Uterus (tissue), 4 donors: ENCODE results near the gene CC2D2A. TPM values are rescaled to one million over a fixed set of nuclear protein-coding genes. Genes with fewer than 3 reads are reported as not detected.

Source experiments
- DNase-seq, 2 donors: peaks; one replicate each; pipeline ENCODE4 v3.0.0-alpha.2; 2019 to 2020
- H3K27ac ChIP-seq, 2 donors: fragments of 200-600 bp; sonication (generic); 1 replicate in 1 of 2; 2 replicates in 1 of 2; pipeline ENCODE4 v1.5.1; 2016 to 2018
- H3K27me3 ChIP-seq, 2 donors: fragments of 200-600 bp; sonication (generic); one replicate each; pipeline ENCODE4 v1.5.1; 2018 to 2019; ENCODE audit warnings: control low read depth in 1 of 2
- H3K36me3 ChIP-seq, 2 donors: fragments of 200-600 bp; sonication (generic); one replicate each; pipeline ENCODE4 v1.5.1; 2019; ENCODE audit warnings: control low read depth in 1 of 2
- H3K4me1 ChIP-seq, 2 donors: fragments of 200-600 bp; sonication (generic); one replicate each; pipeline ENCODE4 v1.5.1; 2018 to 2019; ENCODE audit warnings: control low read depth in 1 of 2
- H3K4me3 ChIP-seq, 2 donors: fragments of 200-600 bp; sonication (generic); 1 replicate in 1 of 2; 2 replicates in 1 of 2; pipeline ENCODE4 v1.5.1; 2018 to 2019; ENCODE audit warnings: mild to moderate bottlenecking in 1 of 2
- H3K9me3 ChIP-seq, 2 donors: fragments of 200-600 bp; sonication (generic); one replicate each; pipeline ENCODE4 v1.5.1; 2019; ENCODE audit warnings: control low read depth in 1 of 2
- CTCF ChIP-seq, 4 experiments: fragments of 200-600 bp in 2 of 4; fragments of 450-650 bp in 2 of 4; sonication (generic) in 2 of 4; IDR thresholded peaks; one replicate each; pipeline ENCODE4 v1.5.1; 2016 to 2019; ENCODE audit warnings: antibody characterized with exemption in 4 of 4, mild to moderate bottlenecking in 2 of 4, moderate library complexity in 1 of 4
- POLR2A ChIP-seq, 2 donors: fragments of 450-650 bp; IDR thresholded peaks; one replicate each; pipeline ENCODE4 v1.6.1; 2016; ENCODE audit warnings: antibody characterized with exemption in 2 of 2, mild to moderate bottlenecking in 1 of 2, moderate library complexity in 1 of 2
- intact Hi-C: fragments of 100-400 bp; cut with DNase I; formaldehyde crosslinking; loops from one replicate; pipeline ENCODE4 v1.15.1; 2023; ENCODE audit warnings: low total_unique reads
- total RNA-seq, 4 donors: library from RNA; depleted of rRNA in 3 of 4; stranded (reverse); fragments of >200 nt in 3 of 4; gene quantifications; one replicate each; pipeline versions ENCODE4 v1.1.0 to v1.2.4, GENCODE V29; 2014 to 2023
- donor health status: DM: yes; HTN: yes; CAD: no.

The CC2D2A gene
- total RNA-seq, 4 donors from 2014 or later: 16.8 to 54.4 (median 33.9) TPM

GRCh38 chr4:15544248-15544729 is 74.6 kb downstream of the CC2D2A start:
- intact Hi-C loops: no loop called here
- no peaks in the 10 kb centered on the region for H3K9me3 ChIP-seq
- H3K4me3 ChIP-seq: no peak overlapping the region
- TF ChIP-seq CTCF (IDR thresholded peaks at IDR 0.05) (no peak), POLR2A (IDR thresholded peaks at IDR 0.05) (no peak)
- no peaks in the 10 kb centered on the region for H3K27me3 ChIP-seq
- DNase-seq: no peak
- H3K36me3 ChIP-seq: no peaks in the 10 kb centered on the region
- H3K4me1 ChIP-seq: no peaks in the 10 kb centered on the region
- no peak overlapping the region for H3K27ac ChIP-seq

DNA sequence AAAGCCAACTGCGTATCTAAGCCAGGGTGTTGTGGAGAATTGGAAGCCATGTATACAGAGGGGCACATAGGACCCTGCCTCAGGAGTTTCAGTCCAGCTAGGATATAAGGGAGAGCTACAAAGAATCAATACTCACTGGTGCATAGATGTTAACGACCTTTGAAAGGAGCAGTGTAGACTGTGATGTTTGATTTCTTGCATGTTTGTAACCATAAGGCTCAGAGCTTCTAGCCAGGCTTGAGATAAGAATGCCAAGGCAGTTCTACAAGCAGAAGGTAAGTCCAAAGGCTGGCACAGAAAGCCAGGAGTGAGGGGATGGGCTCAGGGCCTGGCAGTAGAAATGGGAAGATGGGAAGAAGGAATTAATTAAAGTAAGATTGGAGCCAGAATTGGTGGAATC is 75.7 kb downstream of the CC2D2A start:
- H3K9me3 ChIP-seq: no peaks in the 10 kb centered on the region
- H3K36me3 ChIP-seq: no peaks in the 10 kb centered on the region

GRCh38 chr4:15547392-15547791 is 77.7 kb downstream of the CC2D2A start:
- H3K36me3 ChIP-seq: no peaks in the 10 kb centered on the region
- DNase-seq: no peak
- no peak for TF ChIP-seq CTCF (IDR thresholded peaks at IDR 0.05)
- TF ChIP-seq POLR2A (IDR thresholded peaks at IDR 0.05): no peak

More for the DNA sequence above, 75.7 kb downstream of the CC2D2A start:
- H3K4me3 ChIP-seq: no peak overlapping the region
- H3K27ac ChIP-seq: no peak overlapping the region
- TF ChIP-seq CTCF (IDR thresholded peaks at IDR 0.05) (no peak), POLR2A (IDR thresholded peaks at IDR 0.05) (no peak)
- no peak for DNase-seq
- no peaks in the 10 kb centered on the region for H3K27me3 ChIP-seq
- intact Hi-C loops: no loop called here
- H3K4me1 ChIP-seq: no peaks in the 10 kb centered on the region

DNA sequence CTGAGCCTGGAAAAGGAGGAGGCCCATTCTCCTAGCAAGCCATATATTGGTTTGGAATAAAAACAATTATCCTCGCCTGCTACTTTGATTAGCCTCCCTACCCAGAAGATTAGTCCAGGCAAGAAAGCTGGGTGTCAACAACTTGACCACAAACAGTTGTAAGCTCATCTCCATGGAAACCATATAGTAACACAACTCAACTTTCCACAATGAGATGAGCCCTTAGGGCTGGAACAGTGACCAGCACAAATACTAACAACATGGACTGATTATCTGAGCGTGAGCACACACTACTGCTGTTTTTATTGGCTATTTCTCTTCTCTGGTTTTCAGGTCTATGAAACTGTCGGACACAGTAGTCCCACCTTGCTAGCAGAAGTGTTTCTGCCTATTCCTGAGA is 80.8 kb downstream of the CC2D2A start:
- DNase-seq: no peak
- Histone ChIP-seq H3K36me3 (no peaks in the 10 kb centered on the region), H3K4me3 (no peak overlapping the region), H3K9me3 (no peaks in the 10 kb centered on the region), H3K27ac (no peak overlapping the region), H3K27me3 (no peaks in the 10 kb centered on the region), H3K4me1 (no peaks in the 10 kb centered on the region)
- TF ChIP-seq POLR2A (IDR thresholded peaks at IDR 0.05) (no peak), CTCF (IDR thresholded peaks at IDR 0.05) (no peak)
- intact Hi-C loops: no loop called here

More at GRCh38 chr4:15547392-15547791, 77.7 kb downstream of the CC2D2A start:
- no peaks in the 10 kb centered on the region for H3K9me3 ChIP-seq
- H3K4me1 ChIP-seq: no peaks in the 10 kb centered on the region
- no peak overlapping the region for H3K4me3 ChIP-seq
- no peaks in the 10 kb centered on the region for H3K27me3 ChIP-seq
- intact Hi-C loops: no loop called here
- no peak overlapping the region for H3K27ac ChIP-seq

GRCh38 chr4:15551740-15552446 is 82.2 kb downstream of the CC2D2A start:
- Histone ChIP-seq H3K36me3 (no peaks in the 10 kb centered on the region), H3K27me3 (no peaks in the 10 kb centered on the region), H3K27ac (no peak overlapping the region), H3K9me3 (no peaks in the 10 kb centered on the region), H3K4me1 (no peaks in the 10 kb centered on the region), H3K4me3 (no peak overlapping the region)
- intact Hi-C loops: no loop called here
- no peak for DNase-seq
- no peak for TF ChIP-seq CTCF (IDR thresholded peaks at IDR 0.05)
- TF ChIP-seq POLR2A (IDR thresholded peaks at IDR 0.05): no peak
